Neural progenitor cell (in vitro differentiated cells): ENCODE measurements around the gene OR4F15.

Experiments used
- EZH2 ChIP-seq: fragments of 200-600 bp; sonication (generic); IDR thresholded peaks from 2 replicates; pipeline ENCODE4 v1.6.1; 2017; ENCODE audit warnings: antibody characterized with exemption, mild to moderate bottlenecking, moderate library complexity
- EZH2phosphoT487 ChIP-seq: fragments of 200-600 bp; sonication (generic); IDR thresholded peaks from 2 replicates; pipeline ENCODE4 v1.6.1; 2017; ENCODE audit warnings: antibody characterized with exemption
- TF ChIP-seq, protein P1 (sequence below): fragments of 200-600 bp; sonication (generic); IDR thresholded peaks from 2 replicates; pipeline ENCODE4 v1.5.1; 2017; ENCODE audit warnings: antibody characterized with exemption, mild to moderate bottlenecking

DNA sequence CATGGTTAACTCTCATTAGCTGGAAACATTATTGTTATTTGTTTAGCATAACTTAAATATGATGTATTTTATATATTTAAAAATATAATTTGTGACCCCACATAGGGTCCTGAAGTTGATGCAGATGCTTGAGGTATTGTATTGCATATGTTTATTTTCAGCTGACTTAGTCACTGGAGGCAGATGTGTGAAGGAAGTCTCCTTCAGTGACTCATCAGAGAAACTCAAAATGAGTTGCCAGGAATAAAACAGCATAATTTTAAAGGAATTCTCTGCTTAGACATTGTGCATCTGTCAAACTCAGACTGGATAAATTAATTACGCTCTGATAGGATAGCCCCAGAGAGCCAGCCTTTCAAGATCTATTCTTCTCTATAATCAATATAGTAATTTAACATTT is 16.5 kb upstream of the OR4F15 start:
- TF ChIP-seq, protein P1, sequence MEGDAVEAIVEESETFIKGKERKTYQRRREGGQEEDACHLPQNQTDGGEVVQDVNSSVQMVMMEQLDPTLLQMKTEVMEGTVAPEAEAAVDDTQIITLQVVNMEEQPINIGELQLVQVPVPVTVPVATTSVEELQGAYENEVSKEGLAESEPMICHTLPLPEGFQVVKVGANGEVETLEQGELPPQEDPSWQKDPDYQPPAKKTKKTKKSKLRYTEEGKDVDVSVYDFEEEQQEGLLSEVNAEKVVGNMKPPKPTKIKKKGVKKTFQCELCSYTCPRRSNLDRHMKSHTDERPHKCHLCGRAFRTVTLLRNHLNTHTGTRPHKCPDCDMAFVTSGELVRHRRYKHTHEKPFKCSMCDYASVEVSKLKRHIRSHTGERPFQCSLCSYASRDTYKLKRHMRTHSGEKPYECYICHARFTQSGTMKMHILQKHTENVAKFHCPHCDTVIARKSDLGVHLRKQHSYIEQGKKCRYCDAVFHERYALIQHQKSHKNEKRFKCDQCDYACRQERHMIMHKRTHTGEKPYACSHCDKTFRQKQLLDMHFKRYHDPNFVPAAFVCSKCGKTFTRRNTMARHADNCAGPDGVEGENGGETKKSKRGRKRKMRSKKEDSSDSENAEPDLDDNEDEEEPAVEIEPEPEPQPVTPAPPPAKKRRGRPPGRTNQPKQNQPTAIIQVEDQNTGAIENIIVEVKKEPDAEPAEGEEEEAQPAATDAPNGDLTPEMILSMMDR = no peak
- TF ChIP-seq EZH2phosphoT487 (no peak), EZH2 (no peak)
